NB4 (cell line): ENCODE data around the gene KDSR.
A peak's percentile ranks its signal among the peaks of the same experiment; 100 is the strongest.

ENCODE experiments used
- DNase-seq: peaks from one replicate; pipeline ENCODE4 v3.0.0; 2010; ENCODE audit warnings: low read depth
- H3K4me3 ChIP-seq: one replicate; pipeline ENCODE4 v1.5.1; 2011; ENCODE audit warnings: mild to moderate bottlenecking, low read depth, low read length, moderate library complexity
- MYC ChIP-seq: IDR thresholded peaks from 2 replicates; pipeline ENCODE4 v1.6.1; 2011; ENCODE audit warnings: low read depth, low read length
- POLR2A ChIP-seq: IDR thresholded peaks from 2 replicates; pipeline ENCODE4 v1.6.1; 2011; ENCODE audit warnings: mild to moderate bottlenecking; ENCODE audit not compliant: insufficient read length; ENCODE audit errors: extremely low read depth
- TF ChIP-seq, protein P1 (sequence below): IDR thresholded peaks from one replicate; pipeline ENCODE4 v1.5.1; 2012; ENCODE audit warnings: low read depth, low read length
- TF ChIP-seq, protein P2 (sequence below): IDR thresholded peaks from 2 replicates; pipeline ENCODE4 v1.6.1; 2011; ENCODE audit warnings: low read depth, low read length

KDSR gene

DNA sequence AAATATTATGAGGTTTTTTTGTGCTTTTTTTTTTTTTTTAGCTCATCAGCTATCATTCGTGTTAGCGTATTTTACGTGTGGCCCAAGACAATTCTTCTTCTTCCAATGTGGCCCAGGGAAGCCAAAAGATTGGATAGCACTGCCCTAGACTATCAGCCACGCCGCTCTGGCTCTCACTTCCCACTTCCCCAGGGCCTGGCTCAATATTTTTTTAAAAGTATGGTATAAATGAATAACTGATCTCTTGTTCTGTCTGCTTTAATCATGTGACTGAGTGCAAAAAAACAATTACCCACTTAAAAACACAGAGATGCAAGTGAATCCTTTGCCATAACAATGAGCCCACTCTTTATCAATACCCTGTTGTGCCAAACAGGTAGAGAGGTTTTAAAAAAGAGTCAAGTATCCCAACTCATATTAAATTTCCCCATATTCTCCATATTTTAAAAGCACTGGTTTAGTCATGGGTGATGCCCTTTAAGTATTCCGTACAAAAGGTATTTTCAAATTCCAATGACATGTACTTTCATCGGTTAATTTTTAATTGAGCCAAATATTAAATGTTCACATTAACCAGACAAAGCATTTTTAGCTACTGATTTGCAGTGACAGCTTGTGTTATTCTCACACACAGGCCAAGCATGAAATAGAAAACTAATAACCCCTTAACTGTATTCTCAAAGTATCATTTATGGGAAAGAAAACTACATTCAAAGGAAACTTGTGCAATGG is 60.0 kb downstream of the KDSR start:
- H3K4me3 ChIP-seq, result no peak overlapping the region
- TF ChIP-seq, protein P1, sequence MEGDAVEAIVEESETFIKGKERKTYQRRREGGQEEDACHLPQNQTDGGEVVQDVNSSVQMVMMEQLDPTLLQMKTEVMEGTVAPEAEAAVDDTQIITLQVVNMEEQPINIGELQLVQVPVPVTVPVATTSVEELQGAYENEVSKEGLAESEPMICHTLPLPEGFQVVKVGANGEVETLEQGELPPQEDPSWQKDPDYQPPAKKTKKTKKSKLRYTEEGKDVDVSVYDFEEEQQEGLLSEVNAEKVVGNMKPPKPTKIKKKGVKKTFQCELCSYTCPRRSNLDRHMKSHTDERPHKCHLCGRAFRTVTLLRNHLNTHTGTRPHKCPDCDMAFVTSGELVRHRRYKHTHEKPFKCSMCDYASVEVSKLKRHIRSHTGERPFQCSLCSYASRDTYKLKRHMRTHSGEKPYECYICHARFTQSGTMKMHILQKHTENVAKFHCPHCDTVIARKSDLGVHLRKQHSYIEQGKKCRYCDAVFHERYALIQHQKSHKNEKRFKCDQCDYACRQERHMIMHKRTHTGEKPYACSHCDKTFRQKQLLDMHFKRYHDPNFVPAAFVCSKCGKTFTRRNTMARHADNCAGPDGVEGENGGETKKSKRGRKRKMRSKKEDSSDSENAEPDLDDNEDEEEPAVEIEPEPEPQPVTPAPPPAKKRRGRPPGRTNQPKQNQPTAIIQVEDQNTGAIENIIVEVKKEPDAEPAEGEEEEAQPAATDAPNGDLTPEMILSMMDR, result no peak
- no peak for TF ChIP-seq MYC
- TF ChIP-seq, protein P2, sequence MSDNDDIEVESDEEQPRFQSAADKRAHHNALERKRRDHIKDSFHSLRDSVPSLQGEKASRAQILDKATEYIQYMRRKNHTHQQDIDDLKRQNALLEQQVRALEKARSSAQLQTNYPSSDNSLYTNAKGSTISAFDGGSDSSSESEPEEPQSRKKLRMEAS, result no peak
- no peak for TF ChIP-seq POLR2A
- no peak for DNase-seq

DNA sequence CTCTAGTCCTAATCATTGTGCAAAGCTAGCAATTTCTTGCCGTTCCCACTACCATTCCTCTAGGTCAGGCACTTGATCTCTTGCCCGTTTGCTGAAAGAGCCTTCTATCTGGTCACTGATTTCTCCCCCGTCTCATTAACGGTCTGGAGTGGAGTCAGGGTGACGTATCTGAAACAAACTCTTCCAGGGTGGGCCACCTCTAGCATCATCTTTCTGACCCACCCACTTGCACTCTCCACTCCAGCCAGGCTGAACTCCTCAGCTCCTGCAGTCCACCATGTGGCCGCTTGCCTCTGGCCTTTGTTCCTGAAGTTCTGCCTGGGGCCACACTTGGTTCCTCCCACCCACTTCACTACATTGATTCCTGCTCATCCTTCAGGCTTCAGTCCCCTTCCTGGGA is 60.8 kb downstream of the KDSR start:
- no peak for DNase-seq
- TF ChIP-seq MYC (no peak), POLR2A (no peak)
- TF ChIP-seq, protein P1, result no peak
- TF ChIP-seq, protein P2, result no peak
- H3K4me3 ChIP-seq, result no peak overlapping the region

DNA sequence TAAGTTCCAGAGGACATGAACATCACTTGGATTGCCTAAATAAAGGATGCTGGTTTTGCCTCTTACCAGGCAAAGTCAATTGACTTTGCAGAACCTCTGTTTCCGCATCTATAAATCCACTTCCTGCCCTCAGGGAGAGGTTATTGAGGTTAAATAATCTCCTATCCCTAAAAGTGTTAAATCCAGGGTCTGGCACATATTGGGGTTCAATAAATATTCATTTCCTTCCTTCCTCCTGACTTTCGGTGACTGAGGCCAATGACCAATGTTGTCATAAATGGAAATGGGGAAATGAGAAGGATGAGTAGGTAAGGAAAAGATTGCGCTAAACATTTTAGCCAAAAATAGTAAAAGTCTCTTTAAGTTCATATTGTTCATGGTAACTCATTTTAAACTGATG is 63.5 kb downstream of the KDSR start:
- DNase-seq, result no peak
- TF ChIP-seq, protein P2, result no peak
- TF ChIP-seq MYC (no peak), POLR2A (no peak)
- TF ChIP-seq, protein P1, result no peak
- no peak overlapping the region for H3K4me3 ChIP-seq

DNA sequence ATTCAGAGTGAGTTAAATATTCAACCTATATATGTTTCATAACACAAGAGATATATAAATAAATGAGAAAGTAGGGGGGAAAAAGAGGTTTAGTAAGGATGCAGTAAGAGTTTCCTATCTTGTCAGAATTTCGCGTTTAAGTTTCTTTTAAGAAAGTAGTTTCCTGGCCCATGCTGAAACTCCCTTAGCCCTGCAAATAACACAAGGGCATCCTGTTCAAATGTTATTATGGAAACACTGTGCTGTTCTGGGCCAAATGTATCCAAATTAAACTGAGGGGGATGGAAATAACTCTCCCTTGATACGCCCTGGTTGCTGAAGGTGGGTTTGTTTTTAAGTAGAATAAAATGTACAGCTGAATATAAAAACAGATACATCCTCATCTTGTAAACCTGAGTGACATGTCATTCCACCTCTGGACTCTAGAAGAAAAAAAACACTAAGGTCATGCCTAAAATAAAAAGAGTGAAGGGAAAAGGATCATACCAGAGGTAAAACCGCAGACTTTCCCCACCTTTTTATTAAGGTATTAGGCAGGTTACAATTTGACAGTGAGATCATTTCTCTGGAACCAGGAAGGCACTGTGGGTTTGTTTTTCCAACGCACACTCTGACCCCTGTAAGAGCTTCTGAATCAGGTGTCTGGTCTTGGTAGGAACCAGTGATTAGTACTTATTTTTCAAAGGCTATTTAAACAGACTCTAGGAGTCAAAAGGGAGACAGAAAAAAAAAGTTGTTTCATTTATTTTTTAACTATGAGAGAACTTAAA is 64.2 kb downstream of the KDSR start:
- DNase-seq, result no peak
- TF ChIP-seq, protein P2, result no peak
- no peak overlapping the region for H3K4me3 ChIP-seq

DNA sequence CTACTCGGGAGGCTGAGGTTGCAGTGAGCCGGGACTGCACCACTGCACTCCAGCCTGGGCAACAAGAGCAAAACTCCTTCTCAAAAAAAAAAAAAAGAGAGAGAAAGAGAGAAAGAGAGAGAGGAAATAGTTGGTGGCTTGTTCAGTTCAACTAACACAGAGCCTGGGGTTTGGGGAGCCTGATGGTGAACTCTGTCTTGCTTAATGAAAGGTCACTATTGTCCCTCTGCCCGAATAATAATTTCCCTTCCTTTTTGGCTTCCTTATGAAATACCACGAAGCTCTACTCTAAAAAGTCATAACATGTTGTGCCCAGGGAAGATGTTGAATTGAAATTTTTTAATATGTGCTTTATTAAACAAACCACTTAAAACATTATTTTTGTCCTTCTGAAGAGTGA is 64.8 kb downstream of the KDSR start:
- TF ChIP-seq MYC (no peak), POLR2A (no peak)
- TF ChIP-seq, protein P2, result no peak
- TF ChIP-seq, protein P1, result no peak
- DNase-seq, result no peak
- no peak overlapping the region for H3K4me3 ChIP-seq

DNA sequence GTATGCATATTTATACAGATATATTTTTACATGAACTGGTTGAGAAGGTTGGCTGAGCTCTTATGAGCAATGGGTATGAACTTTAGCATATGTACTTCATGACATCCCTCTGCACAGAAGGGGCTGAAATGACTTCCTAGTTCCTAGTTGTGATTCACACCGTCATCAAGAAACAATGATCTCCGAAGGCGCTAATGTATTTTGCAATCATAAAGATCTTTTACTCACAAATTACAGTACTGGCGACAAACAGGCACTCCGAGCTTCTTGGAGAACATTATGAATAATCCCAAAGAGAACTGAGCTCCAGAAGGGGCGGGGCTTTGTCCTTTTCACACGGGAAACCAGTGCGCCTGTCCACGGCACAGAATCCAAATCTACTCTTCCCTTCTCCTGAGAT is 65.6 kb downstream of the KDSR start:
- peak; percentile 37 for DNase-seq
- TF ChIP-seq POLR2A, result no peak
- TF ChIP-seq, protein P1, result no peak
- TF ChIP-seq, protein P2, result no peak
- no peak for TF ChIP-seq MYC

More for the DNA sequence above, 65.6 kb downstream of the KDSR start:
- H3K4me3 ChIP-seq, result no peak overlapping the region
